Posterior vena cava (tissue), 2 donors: ENCODE results near the gene RAB43. TPM values are rescaled to one million over a fixed set of nuclear protein-coding genes. Genes with fewer than 3 reads are reported as not detected.

Source experiments
- DNase-seq: peaks from one replicate; pipeline ENCODE4 v3.0.0-alpha.2; 2020; ENCODE audit warnings: low spot score
- intact Hi-C, 2 donors: fragments of 100-400 bp; cut with DNase I; formaldehyde crosslinking; loops; one replicate each; pipeline versions ENCODE4 v1.14.1 to v1.14.2; 2022 to 2023
- total RNA-seq, 2 donors: library from RNA; stranded (reverse); fragmentation: NEBNext Ultra II Directional; extraction: Animal tissue kit (Norgen Biotek cat#: 25700); gene quantifications; one replicate each; pipeline ENCODE4 v1.2.1, GENCODE V29; 2021
- donor health status: DM: yes; HTN: yes; CAD: no.
- donor health status: DM: yes; HTN: yes; CAD: no.

The RAB43 gene
- total RNA-seq, 2 donors from 2014 or later: 18.1 to 21.7 TPM

DNA sequence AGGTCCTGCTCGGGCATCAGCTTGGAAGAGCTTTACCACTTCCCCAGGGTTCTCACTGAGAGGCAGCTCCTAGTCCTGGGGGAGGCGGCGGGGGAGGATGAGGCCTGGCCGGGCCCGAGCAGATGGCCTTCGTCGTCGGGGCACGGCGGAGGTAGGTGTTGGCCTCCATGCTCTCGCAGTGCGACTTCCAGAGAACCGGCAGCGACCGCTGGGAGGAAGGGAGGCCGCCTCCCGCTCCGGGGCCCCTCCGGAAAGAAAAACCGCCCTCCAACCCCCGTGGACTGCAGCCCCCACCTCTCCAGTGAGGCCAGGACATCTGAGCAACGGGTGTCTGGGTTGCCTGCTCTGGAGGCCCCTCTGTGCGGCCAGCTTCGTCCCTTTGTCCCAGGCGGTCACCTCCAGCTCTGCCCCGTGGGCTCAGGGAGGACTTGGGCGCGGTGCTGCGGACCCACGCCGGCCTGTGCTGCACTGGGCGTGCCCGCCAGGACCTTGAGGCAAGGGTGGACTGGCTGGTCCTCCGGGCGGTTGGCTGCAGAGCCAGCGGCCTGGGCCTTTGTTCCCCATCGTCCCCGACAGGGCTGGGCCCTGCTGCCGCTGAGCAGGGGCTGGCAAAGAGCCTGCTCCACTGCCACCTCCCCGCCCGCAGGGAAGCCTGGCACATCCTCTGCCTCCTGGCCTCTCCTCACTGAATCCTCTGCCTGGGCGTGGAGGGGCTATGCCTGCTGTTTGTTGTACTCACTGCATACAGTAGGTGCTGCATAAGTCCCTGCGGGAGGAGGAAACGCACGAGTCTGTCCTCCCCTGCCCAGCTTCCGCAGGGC lies 74.7 kb downstream of the RAB43 start:
- DNase-seq: peak; percentile 74

DNA sequence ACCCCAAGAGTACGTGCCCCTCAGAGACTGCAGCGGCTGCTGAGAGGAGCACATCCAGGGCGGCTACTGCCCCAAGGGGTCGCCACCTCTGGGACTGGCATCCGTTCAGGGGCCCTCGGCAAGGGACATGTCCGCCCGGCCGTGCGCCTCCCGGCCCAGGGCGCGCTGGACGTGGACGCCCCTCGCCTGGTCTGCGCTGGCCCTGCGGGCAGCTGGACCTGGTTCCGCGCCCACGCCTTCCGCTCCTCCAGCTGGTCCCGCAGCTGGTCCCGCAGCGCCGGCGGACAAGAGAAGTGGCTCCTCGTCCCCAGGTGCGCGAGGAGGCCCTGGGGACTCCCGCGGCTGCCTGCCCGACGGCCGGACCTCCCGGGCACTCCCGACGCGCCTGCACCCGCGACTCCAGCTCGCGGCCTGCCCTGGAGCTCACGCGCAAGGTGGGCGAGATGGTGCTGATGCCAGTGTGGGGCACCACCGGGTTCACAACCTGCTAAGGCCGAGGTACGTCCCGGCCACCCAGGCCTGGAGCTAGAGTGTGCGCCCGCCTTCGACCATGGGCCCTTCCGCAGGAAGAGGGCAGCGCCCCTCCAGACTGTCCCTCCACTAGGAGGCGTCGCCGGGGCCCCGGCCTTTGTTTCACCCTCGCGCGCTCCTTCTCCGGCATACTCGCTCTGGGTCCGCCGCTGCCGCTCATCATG lies 75.4 kb downstream of the RAB43 start:
- peak; percentile 70 for DNase-seq

More for the DNA sequence above, 74.7 kb downstream of the RAB43 start:
- intact Hi-C loops: no loop called here

DNA sequence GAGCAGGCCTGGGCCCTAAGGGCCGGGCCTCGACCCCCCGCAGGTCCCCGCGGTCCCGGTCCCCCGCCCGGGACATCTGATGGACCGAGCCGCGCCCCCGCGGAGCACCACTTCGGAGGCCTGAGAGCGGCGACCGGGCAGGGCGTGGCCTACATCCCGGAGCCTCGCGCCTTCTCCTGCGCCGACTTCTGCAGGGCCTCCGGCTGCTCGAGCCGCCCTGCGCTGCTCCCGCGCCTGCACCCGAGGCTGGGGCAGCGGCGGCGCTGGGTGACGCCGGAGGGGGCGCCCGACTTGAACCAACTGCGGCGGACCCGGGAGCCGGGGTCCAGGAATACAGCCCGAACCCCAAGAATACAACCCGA lies 75.9 kb downstream of the RAB43 start:
- intact Hi-C loops: no loop called here
- DNase-seq: peak; percentile 79

More for the DNA sequence above, 75.4 kb downstream of the RAB43 start:
- intact Hi-C loops: no loop called here

DNA sequence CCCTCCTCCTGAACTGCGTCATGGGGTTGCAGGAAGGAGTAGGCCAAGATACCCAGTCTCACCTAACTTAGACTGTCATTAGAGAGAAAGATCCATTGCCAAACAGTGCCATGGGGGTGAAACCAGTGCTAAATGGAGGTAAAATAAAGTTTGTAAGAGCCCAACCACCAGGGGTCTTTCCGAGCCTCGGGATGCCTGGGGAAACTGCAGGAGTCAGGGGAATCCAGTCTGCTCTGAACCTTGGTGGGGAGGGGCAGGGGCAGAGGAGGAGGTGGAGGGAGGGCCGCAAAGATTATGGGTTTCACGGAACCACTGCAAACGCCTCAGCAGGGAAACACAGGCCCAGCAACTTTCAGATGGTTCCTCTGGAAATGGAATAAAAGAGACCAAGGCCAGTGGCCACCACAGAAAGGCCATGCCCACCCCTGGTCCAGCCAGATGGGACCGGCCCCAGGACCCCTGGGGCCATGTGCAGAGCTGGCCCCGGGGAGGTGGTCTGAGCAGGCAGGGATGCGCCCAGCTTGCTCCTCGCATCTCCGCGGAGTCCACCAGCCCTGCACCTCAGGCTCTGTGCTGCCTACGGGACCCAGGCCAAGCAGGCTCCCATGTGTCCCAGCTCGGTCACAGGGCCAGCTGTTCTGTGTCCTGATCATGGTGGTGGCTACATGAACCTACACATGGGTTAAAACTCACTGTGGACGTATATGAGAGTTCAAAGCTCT lies 80.9 kb downstream of the RAB43 start:
- peak; percentile 72 for DNase-seq
- intact Hi-C loops: no loop called here

DNA sequence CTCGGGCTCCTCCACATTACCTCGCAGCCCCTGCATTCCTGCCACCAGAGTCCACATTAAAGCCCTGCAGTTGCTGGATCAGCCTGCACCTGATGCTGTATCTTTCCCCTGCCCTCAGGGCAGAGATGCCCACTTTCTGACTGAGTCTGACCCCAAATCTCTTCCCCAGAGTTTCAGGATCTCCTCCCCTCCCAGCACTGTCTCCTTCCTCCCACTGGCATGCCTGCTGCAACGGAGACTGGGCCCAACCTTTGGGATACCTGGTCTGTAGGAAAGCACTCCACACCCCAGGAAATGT lies 81.6 kb downstream of the RAB43 start:
- DNase-seq: no peak
- intact Hi-C loops: no loop called here

DNA sequence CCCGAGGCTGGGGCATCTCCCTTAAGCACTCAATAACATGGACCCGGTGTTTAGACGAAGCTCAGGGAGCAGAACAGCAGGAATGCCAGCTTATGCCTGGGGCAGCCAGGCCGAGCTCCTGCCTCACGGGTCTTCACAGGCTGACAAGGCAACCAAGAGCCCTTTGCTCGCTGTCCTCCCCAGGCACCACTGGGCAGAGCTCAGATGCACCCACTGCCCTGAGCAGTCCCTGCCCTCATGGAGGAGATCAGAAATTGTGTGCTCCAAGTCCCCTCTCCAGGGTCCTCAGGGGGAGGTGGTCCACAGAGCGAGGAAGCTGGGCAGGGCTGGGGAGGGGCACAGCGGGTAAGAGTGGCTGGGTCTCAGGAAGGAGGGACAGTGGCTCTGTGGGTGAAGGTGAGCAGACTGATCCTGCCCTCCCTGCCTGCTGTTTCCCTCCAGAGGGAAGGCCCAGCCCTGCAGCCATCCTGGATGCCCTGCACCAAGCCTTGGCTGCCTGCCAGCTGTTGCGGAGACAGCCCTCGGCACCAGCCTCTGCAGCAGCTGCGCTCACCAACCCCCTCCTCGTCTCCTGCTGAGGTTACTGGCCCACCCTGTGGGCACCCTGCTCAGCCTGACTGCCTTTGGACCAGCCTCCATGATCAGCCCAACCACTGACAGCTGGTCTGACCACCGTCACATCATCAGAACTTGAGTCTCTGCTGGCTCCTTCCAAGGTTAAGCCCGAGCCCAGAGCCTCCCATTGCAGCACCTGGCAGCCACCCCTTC lies 82.1 kb downstream of the RAB43 start:
- intact Hi-C loops: loop anchor here in 1 of 2 donors (5.0 kb wide), 1 partner anchor 192 kb away; no protein-coding TSS in a partner anchor
- DNase-seq: peak; percentile 80

DNA sequence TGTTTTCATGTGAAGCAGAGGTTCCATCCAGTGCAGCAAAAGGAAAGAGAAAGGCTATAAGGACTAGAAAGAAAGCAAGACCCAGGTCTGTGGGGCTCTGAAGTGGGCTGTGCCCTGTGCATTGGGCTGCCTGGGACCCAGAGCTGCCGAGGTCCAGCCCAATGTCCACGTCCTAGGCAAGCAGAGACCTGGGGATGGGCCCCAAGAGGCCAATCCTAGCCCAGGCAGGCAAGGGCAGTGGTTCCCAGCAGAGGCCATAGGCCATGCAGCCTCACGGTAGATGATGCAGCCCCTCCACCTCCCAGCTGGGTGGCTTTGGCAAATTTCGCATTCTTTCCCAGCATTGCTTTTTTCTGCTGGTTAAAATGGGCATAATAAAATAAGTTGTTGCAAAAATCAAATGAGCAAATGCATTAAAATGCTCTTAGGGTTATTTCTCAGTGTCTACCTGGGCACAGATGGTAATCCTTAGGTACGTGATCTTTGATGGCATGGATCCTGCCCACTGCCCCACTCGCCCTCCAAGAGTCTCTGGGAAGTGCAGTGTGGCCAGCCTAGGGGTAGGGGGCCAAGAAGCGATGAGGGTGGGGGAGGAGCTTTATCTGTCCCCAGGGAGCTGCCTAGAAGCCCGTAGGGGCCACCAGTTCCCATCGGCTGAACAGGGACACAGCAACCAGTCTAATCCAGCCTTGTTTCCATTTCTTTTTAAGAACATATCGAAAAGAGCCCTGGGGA lies 83.3 kb downstream of the RAB43 start:
- peak; percentile 66 for DNase-seq
- intact Hi-C loops: loop anchor here in 1 of 2 donors (5.0 kb wide), 1 partner anchor 191 kb away; no protein-coding TSS in a partner anchor

Other genes with a start within 250 kb of the RAB43 start
- gene ACAD9, start 242.2 kb downstream of the RAB43 start, total RNA-seq: 10 to 100 TPM; 27.2 to 32.4 TPM
- under 1 TPM; 0.14 to 0.28 TPM for gene CFAP92, start 127.7 kb downstream of the RAB43 start, total RNA-seq
- 1 to 10 TPM; 1.3 to 2.1 TPM for gene EFCC1, start 120.5 kb downstream of the RAB43 start, total RNA-seq
- gene GP9, start 61.0 kb downstream of the RAB43 start, total RNA-seq: under 1 TPM in 1 of 2 donors, not detected in 1; 0.48 TPM
- gene ISY1, start 39.3 kb upstream of the RAB43 start, total RNA-seq: 10 to 100 TPM; 21.1 to 23.7 TPM
- gene CNBP, start 62.1 kb upstream of the RAB43 start, total RNA-seq: 100 to 1,000 TPM; 267 to 284 TPM
- gene COPG1, start 127.8 kb upstream of the RAB43 start, total RNA-seq: 100 to 1,000 TPM; 139 to 143 TPM
- gene HMCES, start 157.1 kb upstream of the RAB43 start, total RNA-seq: 10 to 100 TPM; 24.5 to 25.2 TPM